K562 (cell line): ENCODE measurements around the gene ZNF839. TPM values are rescaled to one million over a fixed set of nuclear protein-coding genes. Genes with fewer than 3 reads are reported as not detected.

Source experiments
- ADNP ChIP-seq: fragments of 200-800 bp; sonication (Bioruptor generic); IDR thresholded peaks from 2 replicates; pipeline ENCODE4 v1.6.1; 2016; ENCODE audit warnings: missing genetic modification characterization, missing compliant biosample characterization
- BDP1 ChIP-seq: IDR thresholded peaks from 3 replicates; pipeline ENCODE4 v1.6.1; 2011; ENCODE audit not compliant: insufficient read length, insufficient read depth
- DDX20 ChIP-seq: fragments of 450-650 bp; IDR thresholded peaks from 2 replicates; pipeline ENCODE4 v1.6.1; 2016; ENCODE audit warnings: missing genetic modification characterization, low read depth, mild to moderate bottlenecking, missing compliant biosample characterization, moderate library complexity
- HMG20A ChIP-seq: fragments of 450-650 bp; formaldehyde crosslinking; conservative IDR thresholded peaks from 2 replicates; pipeline ENCODE4 v1.4.0; 2020; ENCODE audit warnings: mild to moderate bottlenecking, mixed read lengths
- PHF21A ChIP-seq: fragments of 450-650 bp; IDR thresholded peaks from 2 replicates; pipeline ENCODE4 v1.6.1; 2017; ENCODE audit warnings: low read depth, borderline replicate concordance
- SIX5 ChIP-seq, 2 experiments: IDR thresholded peaks; 2 replicates each; pipeline ENCODE4 v1.6.1; 2011; ENCODE audit warnings: low read length in 2 of 2, borderline replicate concordance in 1 of 2, low read depth in 1 of 2, mild to moderate bottlenecking in 1 of 2, moderate library complexity in 1 of 2; ENCODE audit not compliant: insufficient read depth in 1 of 2
- SMAD4 ChIP-seq: fragments of 250-450 bp; sonication (Bioruptor Pico); conservative IDR thresholded peaks from 2 replicates; pipeline ENCODE4 v1.8.0; 2021; ENCODE audit warnings: inconsistent platforms, mild to moderate bottlenecking, moderate library complexity
- ZBTB12 ChIP-seq: fragments of 250-450 bp; sonication (Bioruptor Pico); IDR thresholded peaks from 2 replicates; pipeline ENCODE4 v1.4.0; 2020
- ZNF23 ChIP-seq: fragments of 250-450 bp; sonication (Bioruptor Pico); IDR thresholded peaks from 2 replicates; pipeline ENCODE4 v1.4.0; 2020; ENCODE audit warnings: mild to moderate bottlenecking
- ZNF766 ChIP-seq: fragments of 200-800 bp; sonication (Bioruptor generic); conservative IDR thresholded peaks from 2 replicates; pipeline ENCODE4 v1.6.1; 2016; ENCODE audit warnings: missing genetic modification characterization, missing compliant biosample characterization
- ZZZ3 ChIP-seq: fragments of 450-650 bp; IDR thresholded peaks from 2 replicates; pipeline ENCODE4 v1.6.1; 2016; ENCODE audit warnings: antibody characterized with exemption, mild to moderate bottlenecking, moderate library complexity
- polyA plus RNA-seq, 8 experiments: library from polyadenylated mRNA; depleted of rRNA in 4 of 8; stranded (reverse) in 5 of 8; unstranded in 3 of 8; fragments of >200 nt; fragmentation: Nextera tagmentation in 2 of 8; fragmentation: Illumina TruSeq in 1 of 8; extraction: Ambion mirVana in 2 of 8; extraction: Trizol in 1 of 8; gene quantifications; 2 replicates each; pipeline versions ENCODE4 v1.2.1 to v1.2.3, GENCODE V29; 2011 to 2014; ENCODE audit warnings: inconsistent platforms in 1 of 8, missing spikeins in 1 of 8
- total RNA-seq, 7 experiments: library from RNA; depleted of rRNA in 6 of 7; stranded (reverse); fragments of >200 nt in 6 of 7; fragmentation: Illumina TruSeq in 2 of 7; extraction: Trizol in 2 of 7; gene quantifications; 2 replicates each; pipeline versions ENCODE4 v1.2.1 to v1.2.3, GENCODE V29; 2011 to 2021; ENCODE audit warnings: low replicate concordance in 1 of 7
- TF ChIP-seq, protein P1 (sequence below), 2 experiments: IDR thresholded peaks in 1 of 2; conservative IDR thresholded peaks in 1 of 2; 2 replicates each; pipeline ENCODE4 v1.6.1; 2016; ENCODE audit warnings: low read depth in 2 of 2, mild to moderate bottlenecking in 1 of 2, missing compliant biosample characterization in 1 of 2, missing genetic modification characterization in 1 of 2, moderate library complexity in 1 of 2
- TF ChIP-seq, protein P2 (sequence below), 2 experiments: fragments of 450-650 bp in 1 of 2; sonication (generic) in 1 of 2; formaldehyde crosslinking in 1 of 2; IDR thresholded peaks; 2 replicates each; pipeline versions ENCODE4 v1.7.1 to v1.9.0; 2016 to 2022; ENCODE audit warnings: inconsistent platforms in 1 of 2, mild to moderate bottlenecking in 1 of 2, missing genetic modification reagents in 1 of 2

Gene ZNF839
- total and polyA plus RNA-seq, 9 of the 15 experiments (the other 6 are each of a cell fraction or from before 2014, with no cell fraction given) = 0.42 to 8.4 (median 5.7) TPM

- TF ChIP-seq SIX5 (IDR thresholded peaks at IDR 0.05; ENCODE audit: borderline replicate concordance in 1 of 2, insufficient read depth in 1 of 2, low read depth in 1 of 2, low read length in 2 of 2) = peak in 1 of 2 experiments; percentile 26; a peak in 1 of 4 replicates
- TF ChIP-seq DDX20 = no peak
- no peak for TF ChIP-seq PHF21A
- TF ChIP-seq, protein P1, sequence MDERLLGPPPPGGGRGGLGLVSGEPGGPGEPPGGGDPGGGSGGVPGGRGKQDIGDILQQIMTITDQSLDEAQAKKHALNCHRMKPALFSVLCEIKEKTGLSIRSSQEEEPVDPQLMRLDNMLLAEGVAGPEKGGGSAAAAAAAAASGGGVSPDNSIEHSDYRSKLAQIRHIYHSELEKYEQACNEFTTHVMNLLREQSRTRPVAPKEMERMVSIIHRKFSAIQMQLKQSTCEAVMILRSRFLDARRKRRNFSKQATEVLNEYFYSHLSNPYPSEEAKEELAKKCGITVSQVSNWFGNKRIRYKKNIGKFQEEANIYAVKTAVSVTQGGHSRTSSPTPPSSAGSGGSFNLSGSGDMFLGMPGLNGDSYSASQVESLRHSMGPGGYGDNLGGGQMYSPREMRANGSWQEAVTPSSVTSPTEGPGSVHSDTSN (CRISPR knock-in tag; IDR thresholded peaks at IDR 0.05; ENCODE audit: low read depth) = no peak
- TF ChIP-seq, protein P1 (tag; conservative IDR thresholded peaks at IDR 0.05; ENCODE audit: low read depth) = no peak
- peak; percentile 67 for TF ChIP-seq SMAD4 (CRISPR knock-in tag)
- no peak for TF ChIP-seq ZNF766 (CRISPR knock-in tag)
- peak; percentile 89 for TF ChIP-seq ZBTB12 (CRISPR knock-in tag)
- TF ChIP-seq ADNP = peak; percentile 68
- TF ChIP-seq, protein P2, sequence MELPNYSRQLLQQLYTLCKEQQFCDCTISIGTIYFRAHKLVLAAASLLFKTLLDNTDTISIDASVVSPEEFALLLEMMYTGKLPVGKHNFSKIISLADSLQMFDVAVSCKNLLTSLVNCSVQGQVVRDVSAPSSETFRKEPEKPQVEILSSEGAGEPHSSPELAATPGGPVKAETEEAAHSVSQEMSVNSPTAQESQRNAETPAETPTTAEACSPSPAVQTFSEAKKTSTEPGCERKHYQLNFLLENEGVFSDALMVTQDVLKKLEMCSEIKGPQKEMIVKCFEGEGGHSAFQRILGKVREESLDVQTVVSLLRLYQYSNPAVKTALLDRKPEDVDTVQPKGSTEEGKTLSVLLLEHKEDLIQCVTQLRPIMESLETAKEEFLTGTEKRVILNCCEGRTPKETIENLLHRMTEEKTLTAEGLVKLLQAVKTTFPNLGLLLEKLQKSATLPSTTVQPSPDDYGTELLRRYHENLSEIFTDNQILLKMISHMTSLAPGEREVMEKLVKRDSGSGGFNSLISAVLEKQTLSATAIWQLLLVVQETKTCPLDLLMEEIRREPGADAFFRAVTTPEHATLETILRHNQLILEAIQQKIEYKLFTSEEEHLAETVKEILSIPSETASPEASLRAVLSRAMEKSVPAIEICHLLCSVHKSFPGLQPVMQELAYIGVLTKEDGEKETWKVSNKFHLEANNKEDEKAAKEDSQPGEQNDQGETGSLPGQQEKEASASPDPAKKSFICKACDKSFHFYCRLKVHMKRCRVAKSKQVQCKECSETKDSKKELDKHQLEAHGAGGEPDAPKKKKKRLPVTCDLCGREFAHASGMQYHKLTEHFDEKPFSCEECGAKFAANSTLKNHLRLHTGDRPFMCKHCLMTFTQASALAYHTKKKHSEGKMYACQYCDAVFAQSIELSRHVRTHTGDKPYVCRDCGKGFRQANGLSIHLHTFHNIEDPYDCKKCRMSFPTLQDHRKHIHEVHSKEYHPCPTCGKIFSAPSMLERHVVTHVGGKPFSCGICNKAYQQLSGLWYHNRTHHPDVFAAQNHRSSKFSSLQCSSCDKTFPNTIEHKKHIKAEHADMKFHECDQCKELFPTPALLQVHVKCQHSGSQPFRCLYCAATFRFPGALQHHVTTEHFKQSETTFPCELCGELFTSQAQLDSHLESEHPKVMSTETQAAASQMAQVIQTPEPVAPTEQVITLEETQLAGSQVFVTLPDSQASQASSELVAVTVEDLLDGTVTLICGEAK (IDR thresholded peaks at IDR 0.05) = no peak
- TF ChIP-seq, protein P2 (CRISPR knock-in tag; IDR thresholded peaks at IDR 0.05) = no peak
- no peak for TF ChIP-seq HMG20A (CRISPR knock-in tag)
- no peak for TF ChIP-seq BDP1
- TF ChIP-seq ZNF23 (CRISPR knock-in tag) = no peak
- TF ChIP-seq ZZZ3 = no peak
These were observed at the start of gene ZNF839 (continued) for GRCh38 chr14:102319351-102320032.
